Right atrium auricular region (tissue), 2 donors: ENCODE data around the gene XRCC3. TPM values are rescaled to one million over a fixed set of nuclear protein-coding genes. Genes with fewer than 3 reads are reported as not detected.

Experiments
- DNase-seq: peaks from one replicate; pipeline ENCODE4 v3.0.0-alpha.2; 2019; ENCODE audit warnings: low spot score
- H3K27ac ChIP-seq, 2 donors: fragments of 200-600 bp; sonication (generic); 1 replicate in 1 of 2; 2 replicates in 1 of 2; pipeline ENCODE4 v1.5.1; 2016 to 2019
- H3K27me3 ChIP-seq, 2 donors: fragments of 200-600 bp; sonication (generic); one replicate each; pipeline versions ENCODE4 v1.5.1 to v1.6.0; 2017 to 2019
- H3K36me3 ChIP-seq: fragments of 200-600 bp; sonication (generic); one replicate; pipeline ENCODE4 v1.5.1; 2016
- H3K4me1 ChIP-seq, 2 donors: fragments of 200-600 bp; sonication (generic); one replicate each; pipeline versions ENCODE4 v1.5.1 to v1.6.0; 2017 to 2019
- H3K4me3 ChIP-seq, 2 donors: fragments of 200-600 bp; sonication (generic); 1 replicate in 1 of 2; 2 replicates in 1 of 2; pipeline ENCODE4 v1.5.1; 2017 to 2019; ENCODE audit warnings: mild to moderate bottlenecking in 1 of 2, moderate library complexity in 1 of 2
- H3K9me3 ChIP-seq, 2 donors: fragments of 200-600 bp; sonication (generic); one replicate each; pipeline ENCODE4 v1.5.1; 2019
- total RNA-seq, 2 donors: library from RNA; depleted of rRNA; stranded (reverse); fragments of >200 nt; gene quantifications; one replicate each; pipeline ENCODE4 v1.1.0, GENCODE V29; 2016
- TF ChIP-seq, protein P1 (sequence below), 2 donors: fragments of 200-600 bp; sonication (generic); IDR thresholded peaks; one replicate each; pipeline ENCODE4 v1.5.1; 2019; ENCODE audit warnings: antibody characterized with exemption in 2 of 2

XRCC3 gene
- total RNA-seq, 2 donors from 2014 or later = 2.1 to 3.6 TPM

DNA sequence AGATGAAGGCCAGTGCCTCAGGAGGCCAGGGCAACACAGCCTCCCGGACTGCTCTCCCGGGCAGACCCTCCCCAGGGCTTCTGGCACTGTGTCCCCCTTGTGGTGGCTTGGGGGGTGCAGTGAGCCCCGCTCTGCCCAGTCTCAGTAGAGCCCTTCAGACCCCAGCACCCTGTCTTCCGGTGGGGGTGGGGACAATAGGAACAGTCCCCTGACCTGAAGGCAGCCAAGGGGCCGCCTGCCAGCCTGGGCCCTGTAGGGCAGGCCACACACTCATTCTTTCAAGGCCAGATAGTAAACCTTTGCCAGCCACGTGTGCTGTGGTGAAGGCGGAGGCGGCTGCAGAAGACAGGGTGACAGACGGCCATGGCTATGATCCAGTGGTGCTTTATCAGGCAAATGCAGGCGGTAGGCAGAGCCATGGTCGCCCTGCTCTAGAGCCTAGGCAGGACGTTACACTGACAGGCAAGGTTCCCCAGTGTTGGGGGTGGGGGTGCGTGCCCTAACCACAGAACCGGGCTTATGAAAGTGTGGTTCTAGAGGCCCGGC, 15.3 kb upstream of the XRCC3 start:
- H3K4me3 ChIP-seq = no peak overlapping the region
- peak overlapping the region; percentile 54 to 61 for H3K27ac ChIP-seq
- no peaks in the 10 kb centered on the region for H3K9me3 ChIP-seq
- no peak for DNase-seq
- H3K4me1 ChIP-seq = peaks cover 0 to 31% of the 10 kb centered on the region in 2 donors
- H3K27me3 ChIP-seq = no peaks in the 10 kb centered on the region
- TF ChIP-seq, protein P1, sequence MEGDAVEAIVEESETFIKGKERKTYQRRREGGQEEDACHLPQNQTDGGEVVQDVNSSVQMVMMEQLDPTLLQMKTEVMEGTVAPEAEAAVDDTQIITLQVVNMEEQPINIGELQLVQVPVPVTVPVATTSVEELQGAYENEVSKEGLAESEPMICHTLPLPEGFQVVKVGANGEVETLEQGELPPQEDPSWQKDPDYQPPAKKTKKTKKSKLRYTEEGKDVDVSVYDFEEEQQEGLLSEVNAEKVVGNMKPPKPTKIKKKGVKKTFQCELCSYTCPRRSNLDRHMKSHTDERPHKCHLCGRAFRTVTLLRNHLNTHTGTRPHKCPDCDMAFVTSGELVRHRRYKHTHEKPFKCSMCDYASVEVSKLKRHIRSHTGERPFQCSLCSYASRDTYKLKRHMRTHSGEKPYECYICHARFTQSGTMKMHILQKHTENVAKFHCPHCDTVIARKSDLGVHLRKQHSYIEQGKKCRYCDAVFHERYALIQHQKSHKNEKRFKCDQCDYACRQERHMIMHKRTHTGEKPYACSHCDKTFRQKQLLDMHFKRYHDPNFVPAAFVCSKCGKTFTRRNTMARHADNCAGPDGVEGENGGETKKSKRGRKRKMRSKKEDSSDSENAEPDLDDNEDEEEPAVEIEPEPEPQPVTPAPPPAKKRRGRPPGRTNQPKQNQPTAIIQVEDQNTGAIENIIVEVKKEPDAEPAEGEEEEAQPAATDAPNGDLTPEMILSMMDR (IDR thresholded peaks at IDR 0.05) = no peak
- H3K36me3 ChIP-seq = peaks cover 67% of the 10 kb centered on the region

DNA sequence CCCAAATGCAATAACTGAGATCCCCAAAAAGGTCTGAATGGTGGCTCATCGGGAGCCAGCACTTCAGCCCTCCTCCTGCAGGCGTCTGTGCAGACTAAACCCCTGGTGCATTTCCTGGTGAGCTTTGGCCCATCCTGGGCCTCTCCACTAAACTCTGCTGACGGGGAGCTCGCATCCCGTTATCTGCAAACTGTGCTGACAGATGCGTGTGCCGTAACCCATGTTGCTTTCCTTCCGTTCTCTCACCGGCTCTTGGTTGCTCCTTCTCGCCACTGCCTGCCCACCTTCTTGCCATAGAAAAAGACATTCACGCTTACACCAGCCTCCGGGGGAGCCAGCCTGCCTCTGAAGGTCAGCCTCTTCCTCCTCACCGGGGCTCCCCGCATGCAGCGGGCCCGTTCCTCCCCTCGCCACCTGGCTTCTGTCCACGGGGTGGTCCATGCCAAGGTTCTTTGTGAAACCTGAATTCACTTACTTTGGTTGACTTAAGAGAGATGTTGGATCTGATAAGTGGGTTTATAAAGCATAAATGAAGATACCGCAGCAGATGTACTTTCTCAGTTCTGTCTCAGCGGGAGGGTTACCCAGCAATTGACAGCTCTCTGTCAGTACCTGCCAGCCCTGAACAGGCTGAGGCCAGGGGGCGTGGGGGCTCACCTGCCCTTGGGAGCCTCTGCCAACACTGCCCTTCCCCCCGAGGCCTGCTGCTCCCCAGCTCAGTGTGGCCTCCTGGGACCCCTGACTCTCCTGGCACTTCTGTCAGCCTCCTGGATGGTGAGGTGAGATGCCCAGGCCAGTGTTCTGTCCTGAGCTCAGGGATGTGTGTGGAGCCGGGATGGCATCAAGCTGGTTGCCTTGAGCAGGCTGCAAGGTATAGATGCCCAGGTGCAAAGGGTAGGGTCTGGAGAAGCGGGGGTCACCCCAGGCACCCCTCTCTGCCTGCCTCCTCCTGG, 14.5 kb upstream of the XRCC3 start:
- no peak for DNase-seq
- H3K27ac ChIP-seq = peak overlapping the region; percentile 54 to 61
- TF ChIP-seq, protein P1 (IDR thresholded peaks at IDR 0.05) = no peak
- H3K4me3 ChIP-seq = no peak overlapping the region
- peaks cover 0 to 31% of the 10 kb centered on the region in 2 donors for H3K4me1 ChIP-seq
- no peaks in the 10 kb centered on the region for H3K27me3 ChIP-seq
- no peaks in the 10 kb centered on the region for H3K9me3 ChIP-seq
- H3K36me3 ChIP-seq = peaks cover 59% of the 10 kb centered on the region

DNA sequence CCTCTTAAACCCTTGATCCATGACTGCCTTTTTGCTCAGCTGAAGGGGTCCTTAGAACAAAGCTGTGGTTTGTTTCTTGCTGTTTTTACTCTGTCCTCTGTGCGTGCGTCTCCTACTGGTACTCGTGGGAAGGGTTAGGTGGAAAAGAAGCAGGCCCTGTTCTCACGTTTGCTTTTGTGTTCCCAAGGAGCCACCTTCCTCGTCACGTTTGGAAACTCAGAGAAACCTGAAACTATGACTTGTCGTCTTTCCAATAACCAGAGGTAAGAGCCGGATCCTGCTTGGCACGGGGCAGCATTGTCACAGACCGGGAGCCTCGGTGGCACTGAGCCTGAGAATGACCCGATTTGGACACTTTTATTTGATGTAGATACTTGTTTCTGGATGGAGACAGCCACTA, 13.5 kb upstream of the XRCC3 start:
- no peak overlapping the region for H3K27ac ChIP-seq
- H3K4me3 ChIP-seq = no peak overlapping the region
- no peak for DNase-seq
- H3K4me1 ChIP-seq = peaks cover 0 to 35% of the 10 kb centered on the region in 2 donors
- H3K27me3 ChIP-seq = no peaks in the 10 kb centered on the region
- peaks cover 48% of the 10 kb centered on the region for H3K36me3 ChIP-seq
- no peaks in the 10 kb centered on the region for H3K9me3 ChIP-seq
- TF ChIP-seq, protein P1 (IDR thresholded peaks at IDR 0.05) = no peak

DNA sequence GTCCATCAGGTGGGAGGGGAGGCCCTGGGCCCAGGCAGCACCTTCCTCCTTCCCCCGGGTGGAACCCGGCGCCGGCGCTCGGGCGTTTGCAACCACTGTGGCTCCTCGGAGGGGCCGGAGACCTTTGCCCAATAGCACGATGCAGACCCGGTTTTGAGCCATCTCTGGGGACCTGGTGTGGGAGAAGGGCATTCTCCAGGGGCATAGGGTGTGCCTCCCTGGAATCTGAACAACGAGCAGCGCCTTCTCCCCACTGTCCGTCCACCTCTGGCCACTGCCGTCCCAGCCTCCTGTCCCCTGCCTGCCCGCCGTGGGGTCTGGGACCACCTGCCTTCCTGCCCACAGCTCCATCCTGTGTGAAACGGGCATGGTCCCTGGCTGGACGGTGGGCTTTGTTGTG, 12.9 kb upstream of the XRCC3 start:
- no peak overlapping the region for H3K27ac ChIP-seq
- peaks cover 43% of the 10 kb centered on the region for H3K36me3 ChIP-seq
- no peaks in the 10 kb centered on the region for H3K27me3 ChIP-seq
- no peaks in the 10 kb centered on the region for H3K9me3 ChIP-seq
- no peak overlapping the region for H3K4me3 ChIP-seq
- TF ChIP-seq, protein P1 (IDR thresholded peaks at IDR 0.05) = no peak
- peaks cover 0 to 41% of the 10 kb centered on the region in 2 donors for H3K4me1 ChIP-seq
- DNase-seq = no peak

DNA sequence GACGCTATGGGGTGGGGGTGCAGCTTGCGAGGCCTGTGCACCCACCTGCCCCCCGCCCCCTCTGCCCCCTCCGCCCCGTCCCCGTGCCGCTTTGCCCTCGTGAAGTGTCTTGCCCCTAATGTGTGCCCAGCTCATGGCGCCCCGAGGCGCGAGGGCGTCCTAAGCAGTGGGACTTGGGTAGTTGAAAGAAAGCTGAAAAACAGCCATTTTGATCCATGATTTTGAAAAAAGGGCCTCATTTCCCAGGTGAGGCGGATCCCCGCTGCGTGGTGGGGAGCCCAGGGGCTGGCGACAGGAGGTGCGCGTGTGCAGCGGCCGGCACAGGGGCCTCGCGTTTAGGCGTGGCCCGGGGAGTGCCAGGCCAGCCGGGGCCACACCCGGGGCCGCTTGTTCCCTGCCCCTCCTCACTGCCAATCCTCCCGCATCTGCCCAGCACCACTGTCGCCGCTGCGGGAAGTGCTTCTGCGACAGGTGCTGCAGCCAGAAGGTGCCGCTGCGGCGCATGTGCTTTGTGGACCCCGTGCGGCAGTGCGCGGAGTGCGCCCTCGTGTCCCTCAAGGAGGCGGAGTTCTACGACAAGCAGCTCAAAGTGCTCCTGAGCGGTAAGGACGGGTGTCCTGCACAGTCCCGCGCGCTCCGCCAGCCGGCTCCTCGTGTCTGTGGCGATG, 12.2 kb upstream of the XRCC3 start:
- no peak overlapping the region for H3K4me3 ChIP-seq
- H3K4me1 ChIP-seq = peaks cover 0 to 48% of the 10 kb centered on the region in 2 donors
- peaks cover 36% of the 10 kb centered on the region for H3K36me3 ChIP-seq
- no peak overlapping the region for H3K27ac ChIP-seq
- DNase-seq = no peak
- TF ChIP-seq, protein P1 (IDR thresholded peaks at IDR 0.05) = no peak
- H3K27me3 ChIP-seq = no peaks in the 10 kb centered on the region
- H3K9me3 ChIP-seq = no peaks in the 10 kb centered on the region
